Keratinocyte (primary cell): ENCODE measurements around the gene TAOK3. TPM values are rescaled to one million over a fixed set of nuclear protein-coding genes. Genes with fewer than 3 reads are reported as not detected.
"Not testable (repeated sequence)": the region's sequence is repeated elsewhere in the genome, so short reads cannot be mapped to it uniquely, and the experiment has no call there.

Source experiments
- DNase-seq: peaks from one replicate; pipeline ENCODE4 v3.0.0-alpha.2; 2011; ENCODE audit warnings: low read depth, missing footprints, low spot score
- FAIRE-seq: peaks from 2 replicates; lab custom pipeline; 2011; peaks lifted over from hg19 to GRCh38; lab: Jason Lieb, UNC
- H2AFZ ChIP-seq: 2 replicates; pipeline ENCODE4 v1.6.0; 2012; ENCODE audit warnings: low read length, control low read depth, inconsistent platforms; ENCODE audit not compliant: control insufficient read depth
- H3K27ac ChIP-seq: 2 replicates; pipeline ENCODE4 v1.5.1; 2011; ENCODE audit warnings: low read length; ENCODE audit not compliant: control insufficient read depth, insufficient read depth
- H3K27me3 ChIP-seq: 3 replicates; pipeline ENCODE4 v1.6.0; 2011; ENCODE audit warnings: low read length; ENCODE audit not compliant: control insufficient read depth, insufficient read depth; ENCODE audit errors: extremely low read depth
- H3K36me3 ChIP-seq, 2 experiments: 2 replicates in 1 of 2; 3 replicates in 1 of 2; pipeline ENCODE4 v1.5.1; 2011; ENCODE audit warnings: low read length in 2 of 2, mild to moderate bottlenecking in 1 of 2; ENCODE audit not compliant: control insufficient read depth in 2 of 2, insufficient read depth in 2 of 2; ENCODE audit errors: extremely low read depth in 1 of 2
- H3K4me1 ChIP-seq: 3 replicates; pipeline ENCODE4 v1.5.1; 2011; ENCODE audit warnings: low read length; ENCODE audit not compliant: control insufficient read depth, insufficient read depth; ENCODE audit errors: extremely low read depth
- H3K4me2 ChIP-seq: 3 replicates; pipeline ENCODE4 v1.6.0; 2011; ENCODE audit warnings: low read depth, low read length; ENCODE audit not compliant: control insufficient read depth, insufficient read depth; ENCODE audit errors: extremely low read depth
- H3K4me3 ChIP-seq, 3 experiments: fragments of 200-600 bp in 1 of 3; sonication (generic) in 1 of 3; 2 replicates in 2 of 3; 3 replicates in 1 of 3; pipeline ENCODE4 v1.5.1; 2011 to 2016; ENCODE audit warnings: low read length in 3 of 3, mild to moderate bottlenecking in 3 of 3, control low read depth in 2 of 3, inconsistent platforms in 1 of 3, low read depth in 1 of 3, mixed read lengths in 1 of 3, mixed run types in 1 of 3, moderate library complexity in 1 of 3; ENCODE audit not compliant: control insufficient read depth in 2 of 3, insufficient read depth in 2 of 3; ENCODE audit errors: extremely low read depth in 1 of 3
- H3K79me2 ChIP-seq: 2 replicates; pipeline ENCODE4 v1.6.0; 2012; ENCODE audit warnings: low read length; ENCODE audit not compliant: control insufficient read depth, insufficient read depth
- H3K9ac ChIP-seq: 3 replicates; pipeline ENCODE4 v1.6.0; 2011; ENCODE audit warnings: low read length; ENCODE audit not compliant: control insufficient read depth, insufficient read depth; ENCODE audit errors: extremely low read depth
- H3K9me1 ChIP-seq: 3 replicates; pipeline ENCODE4 v1.6.0; 2011; ENCODE audit warnings: low read length; ENCODE audit not compliant: control insufficient read depth, insufficient read depth; ENCODE audit errors: extremely low read depth
- H3K9me3 ChIP-seq: 2 replicates; pipeline ENCODE4 v1.5.1; 2012; ENCODE audit warnings: low read depth, low read length; ENCODE audit not compliant: control insufficient read depth
- H4K20me1 ChIP-seq: 3 replicates; pipeline ENCODE4 v1.6.0; 2011; ENCODE audit warnings: low read length; ENCODE audit not compliant: control insufficient read depth, insufficient read depth; ENCODE audit errors: extremely low read depth
- EZH2 ChIP-seq: IDR thresholded peaks from one replicate; pipeline ENCODE4 v1.6.1; 2012; ENCODE audit warnings: inconsistent platforms, mild to moderate bottlenecking, low read length, moderate library complexity
- dilution Hi-C: fragments of 300-500 bp; cut with MboI; formaldehyde crosslinking; loops from one replicate; pipeline ENCODE4 v1.7.0; 2020; ENCODE audit warnings: low sequenced_read_pairs; ENCODE audit not compliant: extremely low pct_ligation_motif_present
- polyA plus RNA-seq, 5 experiments: library from polyadenylated mRNA; depleted of rRNA in 3 of 5; stranded (reverse) in 3 of 5; stranded (forward) in 1 of 5; unstranded in 1 of 5; fragments of >200 nt; gene quantifications; 1 replicate in 1 of 5; 2 replicates in 3 of 5; 3 replicates in 1 of 5; pipeline versions ENCODE4 v1.2.1 to v1.2.3, GENCODE V29; 2011 to 2012; ENCODE audit warnings: missing spikeins in 2 of 5, low read depth in 1 of 5, low replicate concordance in 1 of 5
- TF ChIP-seq, protein P1 (sequence below), 3 experiments: IDR thresholded peaks in 1 of 3; conservative IDR thresholded peaks in 1 of 3; optimal IDR thresholded peaks in 1 of 3; 2 replicates in 2 of 3; 3 replicates in 1 of 3; pipeline versions ENCODE3 to v1.5.1; 2011; ENCODE audit warnings: low read length in 3 of 3, mild to moderate bottlenecking in 3 of 3, moderate library complexity in 2 of 3, control low read depth in 1 of 3, inconsistent platforms in 1 of 3; ENCODE audit not compliant: insufficient read depth in 2 of 3; ENCODE audit errors: extremely low read depth in 1 of 3

TAOK3 gene
- polyA plus RNA-seq, 1 donor (not counting 4 experiments of a cell fraction or from before 2014, with no cell fraction given) = 35.0 TPM

DNA sequence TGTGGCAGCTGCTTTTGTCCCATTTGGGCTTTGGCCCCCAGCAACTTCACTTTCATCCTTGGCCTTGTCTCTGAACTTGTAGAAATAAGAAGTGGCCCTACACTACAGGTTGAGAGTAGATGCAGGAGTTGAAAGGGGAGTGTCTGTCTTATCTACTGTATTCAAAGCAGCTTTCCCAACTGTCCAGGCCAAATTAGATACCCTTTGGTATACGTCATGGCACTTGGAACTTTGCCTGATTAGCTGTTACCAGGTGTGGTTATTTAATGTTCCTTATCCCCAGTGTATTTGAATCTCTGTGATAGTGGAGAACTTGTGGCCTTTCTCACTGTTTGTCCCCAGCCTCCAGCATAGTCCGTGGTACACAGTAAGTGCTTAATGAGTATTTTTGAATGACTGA is 37.1 kb upstream of the TAOK3 start:
- dilution Hi-C loops = no loop called here
- DNase-seq (no peak), FAIRE-seq (no peak)
- Histone ChIP-seq H3K27ac (no peak overlapping the region), H2AFZ (no peak overlapping the region), H3K9me3 (no peaks in the 10 kb centered on the region), H3K9me1 (no peaks in the 10 kb centered on the region), H3K79me2 (no peaks in the 10 kb centered on the region), H3K4me3 (no peak overlapping the region), H3K4me1 (no peaks in the 10 kb centered on the region), H3K4me2 (no peak overlapping the region), H3K36me3 (peaks cover 12 to 26% of the 10 kb centered on the region in 2 experiments), H3K9ac (no peak overlapping the region), H4K20me1 (no peaks in the 10 kb centered on the region), H3K27me3 (no peaks in the 10 kb centered on the region)
- TF ChIP-seq, protein P1, sequence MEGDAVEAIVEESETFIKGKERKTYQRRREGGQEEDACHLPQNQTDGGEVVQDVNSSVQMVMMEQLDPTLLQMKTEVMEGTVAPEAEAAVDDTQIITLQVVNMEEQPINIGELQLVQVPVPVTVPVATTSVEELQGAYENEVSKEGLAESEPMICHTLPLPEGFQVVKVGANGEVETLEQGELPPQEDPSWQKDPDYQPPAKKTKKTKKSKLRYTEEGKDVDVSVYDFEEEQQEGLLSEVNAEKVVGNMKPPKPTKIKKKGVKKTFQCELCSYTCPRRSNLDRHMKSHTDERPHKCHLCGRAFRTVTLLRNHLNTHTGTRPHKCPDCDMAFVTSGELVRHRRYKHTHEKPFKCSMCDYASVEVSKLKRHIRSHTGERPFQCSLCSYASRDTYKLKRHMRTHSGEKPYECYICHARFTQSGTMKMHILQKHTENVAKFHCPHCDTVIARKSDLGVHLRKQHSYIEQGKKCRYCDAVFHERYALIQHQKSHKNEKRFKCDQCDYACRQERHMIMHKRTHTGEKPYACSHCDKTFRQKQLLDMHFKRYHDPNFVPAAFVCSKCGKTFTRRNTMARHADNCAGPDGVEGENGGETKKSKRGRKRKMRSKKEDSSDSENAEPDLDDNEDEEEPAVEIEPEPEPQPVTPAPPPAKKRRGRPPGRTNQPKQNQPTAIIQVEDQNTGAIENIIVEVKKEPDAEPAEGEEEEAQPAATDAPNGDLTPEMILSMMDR (optimal IDR thresholded peaks at IDR 0.05 in 1 of 3, IDR thresholded peaks at IDR 0.05 in 1 of 3, conservative IDR thresholded peaks at IDR 0.05 in 1 of 3; ENCODE audit: extremely low read depth in 1 of 3, insufficient read depth in 2 of 3, low read length in 3 of 3) = no peak
- no peak for TF ChIP-seq EZH2

DNA sequence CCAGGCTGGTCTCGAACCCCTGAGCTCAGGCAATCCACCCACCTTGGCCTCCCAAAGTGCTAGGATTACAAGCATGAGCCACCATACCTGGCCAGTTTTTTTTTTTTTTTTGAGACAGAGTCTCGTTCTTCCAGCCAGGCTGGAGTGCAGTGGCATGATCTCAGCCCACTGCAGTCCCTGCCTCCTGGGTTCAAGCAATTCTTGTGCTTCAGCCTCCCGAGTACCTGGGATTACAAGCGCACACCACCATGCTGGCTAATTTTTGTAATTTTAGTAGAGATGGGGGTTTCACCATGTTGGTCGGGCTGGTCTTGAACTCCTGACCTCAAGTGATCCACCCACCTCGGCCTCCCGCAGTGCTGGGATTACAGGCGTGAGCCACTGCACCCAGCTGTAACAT is 35.5 kb upstream of the TAOK3 start:
- H3K4me3 ChIP-seq, H3K4me1 ChIP-seq, H3K4me2 ChIP-seq, dilution Hi-C loops, H3K27ac ChIP-seq, FAIRE-seq, H2AFZ ChIP-seq, H3K79me2 ChIP-seq, H3K9me1 ChIP-seq, H4K20me1 ChIP-seq, H3K9ac ChIP-seq, H3K27me3 ChIP-seq, H3K9me3 ChIP-seq, DNase-seq: not testable (repeated sequence)
- peaks cover 12 to 24% of the 10 kb centered on the region in 2 experiments for H3K36me3 ChIP-seq

DNA sequence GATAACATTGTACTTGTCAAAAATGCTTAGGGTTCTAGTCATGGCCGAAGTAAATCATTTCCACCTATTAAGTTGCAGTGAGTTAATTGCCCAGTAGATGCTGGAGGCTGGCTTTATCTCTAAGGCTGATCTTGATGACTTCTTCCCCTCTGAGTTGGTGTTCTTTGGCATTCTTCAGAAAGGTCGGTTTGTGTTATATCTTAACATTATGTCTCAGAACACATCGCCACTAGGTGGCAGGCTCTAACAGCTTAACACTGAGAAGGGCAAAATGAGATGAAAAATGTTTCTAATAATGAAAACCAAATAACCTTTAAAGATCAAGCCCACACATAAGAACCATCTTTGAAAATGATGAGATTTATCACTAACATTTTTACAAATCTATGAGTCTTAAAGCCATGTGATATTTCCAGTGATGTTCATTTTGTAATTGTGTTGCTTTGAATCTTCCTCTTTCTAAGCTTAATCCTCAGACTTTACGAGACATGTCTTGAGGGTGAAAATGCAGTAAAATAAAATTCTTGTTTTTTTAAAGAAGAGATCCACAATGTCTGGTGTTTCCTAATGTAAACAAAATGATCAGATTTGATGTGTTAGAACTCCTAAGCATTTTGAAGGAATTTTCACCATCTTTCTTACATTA is 32.3 kb upstream of the TAOK3 start:
- H3K79me2 ChIP-seq = no peaks in the 10 kb centered on the region
- no peak overlapping the region for H2AFZ ChIP-seq
- no peaks in the 10 kb centered on the region for H3K27me3 ChIP-seq
- no peak overlapping the region for H3K27ac ChIP-seq
- no peak for FAIRE-seq
- H3K9me1 ChIP-seq = no peaks in the 10 kb centered on the region
- DNase-seq = peak; percentile 19
- no peaks in the 10 kb centered on the region for H3K9me3 ChIP-seq
- H3K9ac ChIP-seq = no peak overlapping the region
- H3K4me3 ChIP-seq = no peak overlapping the region
- no peaks in the 10 kb centered on the region for H4K20me1 ChIP-seq
- no peak overlapping the region for H3K4me2 ChIP-seq
- dilution Hi-C loops = no loop called here
- TF ChIP-seq, protein P1 (optimal IDR thresholded peaks at IDR 0.05 in 1 of 3, IDR thresholded peaks at IDR 0.05 in 1 of 3, conservative IDR thresholded peaks at IDR 0.05 in 1 of 3; ENCODE audit: extremely low read depth in 1 of 3, insufficient read depth in 2 of 3, low read length in 3 of 3) = peak; percentile 12 to 59 (median 48)
- no peak for TF ChIP-seq EZH2
- peaks cover 6 to 17% of the 10 kb centered on the region in 2 experiments for H3K36me3 ChIP-seq
- H3K4me1 ChIP-seq = no peaks in the 10 kb centered on the region
